Activated CD4-positive, alpha-beta T cell treated with anti-CD3 and anti-CD28 coated beads for 36 hours (primary cell): ENCODE data around the gene CLASP1. TPM values are rescaled to one million over a fixed set of nuclear protein-coding genes. Genes with fewer than 3 reads are reported as not detected.
"Not testable (repeated sequence)": the region's sequence is repeated elsewhere in the genome, so short reads cannot be mapped to it uniquely, and the experiment has no call there.

Experiments used
- ATAC-seq: fragments of 200-7000 bp; cut with Tn5 transposase; one replicate; pipeline ENCODE4 v1.10.0; 2021; ENCODE audit warnings: mild to moderate bottlenecking, moderate library complexity
- CTCF ChIA-PET: fragments of 350-600 bp; sonication (Branson Sonifier 250); formaldehyde crosslinking; loops from one replicate; lab custom pipeline; 2021; ENCODE audit warnings: antibody characterized with exemption; lab: Charles Lee
- POLR2A ChIA-PET: fragments of 350-600 bp; sonication (Branson Sonifier 250); formaldehyde crosslinking; loops from one replicate; lab custom pipeline; 2021; ENCODE audit warnings: antibody characterized with exemption, inconsistent platforms; lab: Charles Lee
- DNase-seq: peaks from one replicate; pipeline ENCODE4 v3.0.0-alpha.2; 2020
- H3K27ac Mint-ChIP-seq: one replicate; pipeline ENCODE4 v1.8.0; 2021; ENCODE audit warnings: mixed read lengths
- H3K27me3 Mint-ChIP-seq: one replicate; pipeline ENCODE4 v1.8.0; 2021; ENCODE audit warnings: mixed read lengths
- H3K36me3 Mint-ChIP-seq: one replicate; pipeline ENCODE4 v1.8.0; 2021; ENCODE audit warnings: low read depth, mixed read lengths
- H3K4me1 Mint-ChIP-seq: one replicate; pipeline ENCODE4 v1.8.0; 2021; ENCODE audit warnings: mixed read lengths
- H3K4me3 Mint-ChIP-seq: one replicate; pipeline ENCODE4 v1.8.0; 2021; ENCODE audit warnings: mild to moderate bottlenecking, moderate library complexity, mixed read lengths
- H3K9me3 Mint-ChIP-seq: one replicate; pipeline ENCODE4 v1.8.0; 2021; ENCODE audit warnings: low read depth, mixed read lengths
- intact Hi-C, 2 experiments: fragments of 100-400 bp; cut with DNase I in 1 of 2; cut with micrococcal nuclease in 1 of 2; formaldehyde crosslinking; loops; one replicate each; pipeline versions ENCODE4 v1.14.2 to v1.15.1; 2022 to 2024; cut with DNase I, micrococcal nuclease
- total RNA-seq, 2 experiments: library from RNA; stranded (reverse); gene quantifications; one replicate each; pipeline ENCODE4 v1.2.3, GENCODE V29; 2021

CLASP1 gene
- total RNA-seq, 2 experiments from 2014 or later: 56.8 to 75.6 TPM

DNA sequence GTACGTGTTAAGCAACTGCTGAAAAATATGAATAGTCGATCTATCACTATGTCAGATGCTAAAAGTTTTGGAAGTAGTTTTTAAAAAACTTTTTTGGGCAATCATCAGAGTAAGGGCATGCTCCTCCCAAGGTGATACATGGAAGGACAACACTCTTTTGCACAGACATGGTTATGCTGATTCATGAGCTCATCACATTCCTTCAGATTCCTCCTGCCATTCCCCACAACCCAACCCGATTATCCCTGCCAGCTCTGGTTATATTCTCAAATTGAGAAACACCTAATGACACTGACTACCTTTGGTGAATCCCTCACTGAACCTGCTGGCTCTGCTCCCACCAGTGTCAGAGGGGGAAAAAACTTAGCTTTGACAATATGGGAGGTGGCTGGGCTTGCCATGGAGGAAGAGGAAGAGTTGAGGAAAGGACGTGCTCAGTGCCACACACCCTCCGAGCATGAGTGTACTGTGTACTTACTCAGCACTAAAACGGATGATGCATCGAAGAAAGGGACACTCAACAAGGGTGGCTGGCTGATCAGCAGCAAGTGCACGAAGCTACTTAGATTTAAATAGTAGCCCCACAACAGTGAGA is 202.5 kb downstream of the CLASP1 start:
- Mint-ChIP-seq H3K4me1 (no peaks in the 10 kb centered on the region), H3K27me3 (no peaks in the 10 kb centered on the region), H3K4me3 (no peak overlapping the region), H3K36me3 (peaks cover 71% of the 10 kb centered on the region), H3K9me3 (no peaks in the 10 kb centered on the region), H3K27ac (no peak overlapping the region)
- ChIA-PET CTCF (interaction anchor here (0.7 kb wide), 1 partner anchor 176 kb away, joined by 5 read pairs; no protein-coding TSS in a partner anchor), POLR2A (no interaction called here)
- DNase-seq: no peak
- ATAC-seq: no peak
- intact Hi-C loops: no loop called here

DNA sequence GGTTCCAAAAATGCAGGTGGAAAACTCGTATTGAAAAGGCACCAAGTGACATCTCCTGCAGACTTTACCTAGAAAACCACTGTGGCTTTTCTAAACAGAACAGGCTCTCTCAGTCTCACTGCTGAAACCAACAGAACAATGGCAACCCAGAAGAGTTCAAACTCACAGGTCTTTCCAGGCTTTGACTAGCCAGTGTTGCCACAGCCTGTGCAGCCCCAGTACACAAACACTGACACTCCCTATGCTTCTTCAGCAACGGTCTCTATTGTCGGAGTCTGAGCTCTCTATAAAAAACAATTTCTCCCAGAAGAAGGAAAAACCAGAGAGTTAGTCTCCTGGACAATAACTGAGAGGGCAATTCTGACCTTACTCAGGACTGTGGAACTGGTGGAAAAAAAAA is 206.4 kb downstream of the CLASP1 start:
- H3K9me3 Mint-ChIP-seq: no peaks in the 10 kb centered on the region
- POLR2A ChIA-PET: no interaction called here
- no peak overlapping the region for H3K27ac Mint-ChIP-seq
- DNase-seq (no peak), ATAC-seq (no peak)
- peaks cover 56% of the 10 kb centered on the region for H3K36me3 Mint-ChIP-seq
- CTCF ChIA-PET: no interaction called here
- no peaks in the 10 kb centered on the region for H3K4me1 Mint-ChIP-seq
- intact Hi-C loops: no loop called here
- no peak overlapping the region for H3K4me3 Mint-ChIP-seq
- H3K27me3 Mint-ChIP-seq: no peaks in the 10 kb centered on the region

DNA sequence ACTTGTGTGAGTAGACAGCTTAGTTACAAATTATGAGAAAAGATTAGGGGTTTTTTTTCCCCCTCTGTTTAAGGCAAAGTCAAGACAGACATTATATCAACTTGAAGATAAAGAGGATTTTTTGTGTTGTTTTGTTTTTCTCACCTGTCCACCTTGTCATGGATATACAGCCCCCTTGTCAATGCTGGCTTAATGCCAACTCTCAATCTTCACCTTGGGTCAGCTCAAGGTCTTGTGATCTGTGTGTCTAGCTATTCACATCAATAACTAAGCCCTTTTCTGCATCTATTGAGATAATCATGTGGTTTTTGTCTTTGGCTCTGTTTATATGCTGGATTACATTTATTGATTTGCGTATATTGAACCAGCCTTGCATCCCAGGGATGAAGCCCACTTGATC is 211.0 kb downstream of the CLASP1 start:
- ATAC-seq, H3K27ac Mint-ChIP-seq, intact Hi-C loops, H3K27me3 Mint-ChIP-seq, H3K9me3 Mint-ChIP-seq, POLR2A ChIA-PET, H3K4me1 Mint-ChIP-seq, H3K4me3 Mint-ChIP-seq, DNase-seq: not testable (repeated sequence)
- CTCF ChIA-PET: interaction anchor here (0.5 to 1.1 kb wide), 2 partner anchors 9 to 18 kb away, joined by 3 read pairs; no protein-coding TSS in a partner anchor
- peaks cover 31% of the 10 kb centered on the region for H3K36me3 Mint-ChIP-seq

DNA sequence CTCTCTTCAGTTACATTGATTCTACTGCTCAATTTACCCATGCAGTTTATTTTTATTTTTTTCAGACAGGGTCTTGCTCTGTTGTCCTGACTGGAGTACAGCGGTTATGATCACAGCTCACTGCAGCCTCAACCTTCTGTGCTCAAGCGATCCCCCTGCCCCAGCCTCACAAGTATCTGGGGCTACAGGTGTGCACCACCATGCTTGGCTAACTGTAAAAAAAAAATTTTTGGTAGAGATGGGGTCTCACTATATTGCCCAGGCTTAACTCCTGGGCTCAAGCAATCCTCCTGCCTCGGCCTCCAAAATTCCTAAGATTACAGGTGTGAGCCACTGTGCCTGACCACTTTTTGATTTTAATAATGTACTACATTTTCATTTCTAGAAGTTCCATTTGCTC is 212.3 kb downstream of the CLASP1 start:
- Mint-ChIP-seq H3K4me3 (no peak overlapping the region), H3K36me3 (peaks cover 24% of the 10 kb centered on the region), H3K27ac (no peak overlapping the region), H3K9me3 (no peaks in the 10 kb centered on the region), H3K27me3 (no peaks in the 10 kb centered on the region), H3K4me1 (no peaks in the 10 kb centered on the region)
- DNase-seq (no peak), ATAC-seq (no peak)
- CTCF ChIA-PET: no interaction called here
- intact Hi-C loops: no loop called here
- POLR2A ChIA-PET: no interaction called here

DNA sequence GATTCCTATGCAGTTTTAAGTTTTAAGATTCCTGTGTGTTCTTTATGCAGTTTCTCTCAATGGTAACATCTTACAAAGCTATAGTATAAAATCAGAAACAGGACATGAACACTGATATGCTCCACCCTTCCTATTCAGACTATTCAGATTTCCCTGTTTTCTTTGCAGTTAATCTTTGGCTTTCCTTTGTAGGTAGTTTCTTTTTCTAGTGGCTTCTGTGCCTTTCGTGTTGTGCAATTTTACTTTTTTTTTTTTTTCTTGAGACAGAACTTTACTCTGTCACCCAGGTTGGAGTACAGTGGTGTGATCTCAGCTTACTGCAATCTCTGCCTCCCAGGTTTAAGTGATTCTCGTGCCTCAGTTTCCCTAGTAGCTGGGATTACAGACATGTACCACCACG is 213.5 kb downstream of the CLASP1 start:
- intact Hi-C loops: no loop called here
- H3K4me3 Mint-ChIP-seq: no peak overlapping the region
- H3K36me3 Mint-ChIP-seq: peaks cover 18% of the 10 kb centered on the region
- ATAC-seq: no peak
- H3K27ac Mint-ChIP-seq: no peak overlapping the region
- H3K27me3 Mint-ChIP-seq: no peaks in the 10 kb centered on the region
- no peaks in the 10 kb centered on the region for H3K9me3 Mint-ChIP-seq
- H3K4me1 Mint-ChIP-seq: no peaks in the 10 kb centered on the region
- no peak for DNase-seq
- CTCF ChIA-PET: interaction anchor here (0.6 to 1.0 kb wide), 2 partner anchors 17 to 29 kb away, joined by 4 to 5 read pairs; no protein-coding TSS in a partner anchor
- POLR2A ChIA-PET: no interaction called here

DNA sequence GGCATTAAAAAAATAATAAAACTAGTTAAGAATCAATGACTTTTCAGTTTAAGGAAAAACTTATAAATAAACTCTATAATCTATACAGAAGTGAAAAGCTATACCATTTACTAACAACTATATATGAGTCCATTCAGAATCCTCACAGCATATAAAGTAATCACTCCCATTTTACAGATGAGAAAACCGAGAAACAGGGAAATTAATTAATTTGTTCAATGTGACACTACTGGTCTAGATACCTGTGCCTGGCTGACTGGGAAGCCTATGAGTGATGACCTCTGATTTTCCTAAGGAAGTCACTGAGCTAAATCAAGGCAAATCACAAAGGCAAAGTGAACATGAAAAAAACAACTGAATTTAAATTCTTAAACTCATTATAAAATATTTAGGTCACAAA is 218.0 kb downstream of the CLASP1 start:
- H3K36me3 Mint-ChIP-seq: peaks cover 39% of the 10 kb centered on the region
- intact Hi-C loops: no loop called here
- DNase-seq (no peak), ATAC-seq (no peak)
- ChIA-PET POLR2A (no interaction called here), CTCF (interaction anchor here (0.5 to 1.2 kb wide), 7 partner anchors 10 to 466 kb away, joined by 3 to 4 read pairs (median 3); no protein-coding TSS in a partner anchor)
- H3K27me3 Mint-ChIP-seq: no peaks in the 10 kb centered on the region
- no peak overlapping the region for H3K27ac Mint-ChIP-seq
- H3K9me3 Mint-ChIP-seq: no peaks in the 10 kb centered on the region
- no peak overlapping the region for H3K4me3 Mint-ChIP-seq
- no peaks in the 10 kb centered on the region for H3K4me1 Mint-ChIP-seq

DNA sequence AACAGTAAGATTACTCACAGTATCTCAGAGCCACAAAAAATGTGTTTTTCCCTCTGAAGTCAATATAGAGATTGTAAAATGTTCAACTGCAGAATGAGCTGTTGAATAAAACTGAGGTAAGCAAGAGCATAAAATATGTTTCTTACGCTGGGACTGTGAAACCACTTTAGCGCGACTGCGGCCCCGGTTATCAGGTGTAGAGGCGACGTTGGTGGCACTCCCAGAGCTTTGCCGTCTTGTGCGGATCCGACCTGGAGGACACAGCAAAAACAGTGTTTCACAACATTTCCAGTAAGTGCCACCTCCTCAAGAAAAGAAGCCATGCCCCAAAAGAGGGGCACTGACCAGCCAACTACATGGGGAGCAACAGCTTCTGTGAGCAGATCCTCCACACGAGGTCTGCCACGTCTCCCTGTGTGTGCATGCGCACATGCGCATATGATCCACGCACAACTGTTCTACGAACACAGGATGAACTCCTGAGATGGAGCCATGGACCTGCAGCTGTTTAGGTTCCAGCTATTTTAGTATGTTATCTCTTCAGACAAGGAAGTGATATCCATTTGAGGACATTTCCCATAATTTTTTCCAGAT is 219.2 kb downstream of the CLASP1 start:
- peaks cover 38% of the 10 kb centered on the region for H3K36me3 Mint-ChIP-seq
- ChIA-PET POLR2A (no interaction called here), CTCF (interaction anchor here (0.6 to 0.9 kb wide), 4 partner anchors 9 to 204 kb away, joined by 3 to 4 read pairs (median 3); no protein-coding TSS in a partner anchor)
- DNase-seq (no peak), ATAC-seq (no peak)
- H3K27me3 Mint-ChIP-seq: no peaks in the 10 kb centered on the region
- H3K4me3 Mint-ChIP-seq: no peak overlapping the region
- H3K4me1 Mint-ChIP-seq: no peaks in the 10 kb centered on the region
- no peak overlapping the region for H3K27ac Mint-ChIP-seq
- no peaks in the 10 kb centered on the region for H3K9me3 Mint-ChIP-seq
- intact Hi-C loops: no loop called here

DNA sequence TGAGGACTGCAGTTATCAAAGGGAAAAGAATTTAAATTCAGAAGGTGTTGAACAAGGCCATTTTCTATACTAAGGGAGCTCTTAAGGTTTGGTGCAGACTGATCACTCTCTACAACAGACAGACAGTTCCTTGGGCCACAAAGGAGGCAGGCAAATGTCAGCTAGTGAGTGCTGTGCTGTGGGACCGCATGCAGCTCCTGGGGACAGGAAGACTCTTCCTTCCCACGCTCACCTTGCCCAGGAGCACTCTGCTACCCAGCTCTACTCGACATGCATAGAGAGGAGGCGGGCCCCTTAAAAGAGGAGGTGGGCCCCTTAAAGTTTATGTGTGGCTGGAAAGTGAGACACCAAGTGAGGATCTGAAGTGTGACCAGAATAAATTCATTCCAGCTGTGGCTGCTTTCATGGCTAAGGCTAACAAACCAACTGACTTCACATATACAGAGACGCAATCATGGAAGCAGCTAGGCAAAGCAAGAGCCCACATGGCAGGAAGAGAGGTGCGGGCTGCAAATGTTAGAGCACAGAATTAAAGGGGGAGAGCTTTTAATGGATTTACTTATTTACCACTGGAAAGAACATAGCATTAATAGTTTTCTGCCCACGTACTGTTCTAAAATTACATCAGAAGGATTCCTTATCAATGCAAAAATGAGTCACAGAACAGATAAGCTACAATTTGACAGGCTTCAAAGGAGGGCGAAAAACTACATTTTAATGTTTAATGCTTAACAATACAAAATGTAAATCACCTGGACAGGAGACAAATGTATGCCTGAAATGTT is 220.0 kb downstream of the CLASP1 start:
- Mint-ChIP-seq H3K27ac (peak overlapping the region; percentile 27), H3K4me1 (no peaks in the 10 kb centered on the region), H3K9me3 (no peaks in the 10 kb centered on the region), H3K36me3 (peaks cover 39% of the 10 kb centered on the region), H3K4me3 (no peak overlapping the region), H3K27me3 (no peaks in the 10 kb centered on the region)
- intact Hi-C loops: no loop called here
- DNase-seq: no peak
- no peak for ATAC-seq
- POLR2A ChIA-PET: no interaction called here
- CTCF ChIA-PET: interaction anchor here (0.6 to 0.9 kb wide), 3 partner anchors 9 to 75 kb away, joined by 3 to 4 read pairs (median 3); no protein-coding TSS in a partner anchor

DNA sequence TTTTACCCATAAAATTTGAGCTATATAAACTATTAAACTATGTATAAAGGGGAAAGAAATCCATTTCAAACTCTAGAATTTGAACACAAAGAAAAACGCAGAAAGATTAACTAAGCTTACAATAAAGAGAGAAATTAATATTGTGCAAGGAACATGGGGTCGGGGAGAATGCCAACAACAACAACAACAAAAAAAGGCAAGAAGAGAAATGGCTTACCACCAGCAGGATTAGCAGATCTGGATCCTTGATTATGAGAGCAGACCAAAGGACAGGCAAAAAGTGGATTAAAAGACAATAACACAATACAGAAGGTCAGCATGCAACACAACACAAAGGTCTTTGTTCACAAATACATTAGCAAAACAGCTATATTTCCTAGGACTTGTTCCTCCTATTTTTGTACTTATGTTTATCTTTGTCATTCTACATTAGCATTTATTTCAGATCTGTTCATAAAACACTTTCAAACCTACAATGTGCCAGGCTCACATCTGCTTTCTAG is 222.0 kb downstream of the CLASP1 start:
- CTCF ChIA-PET: interaction anchor here (0.7 kb wide), 1 partner anchor 15 kb away, joined by 3 read pairs; no protein-coding TSS in a partner anchor
- Mint-ChIP-seq H3K27me3 (no peaks in the 10 kb centered on the region), H3K4me3 (no peak overlapping the region), H3K4me1 (no peaks in the 10 kb centered on the region), H3K36me3 (peaks cover 44% of the 10 kb centered on the region), H3K9me3 (no peaks in the 10 kb centered on the region), H3K27ac (no peak overlapping the region)
- DNase-seq (no peak), ATAC-seq (no peak)
- POLR2A ChIA-PET: no interaction called here
- intact Hi-C loops: no loop called here

DNA sequence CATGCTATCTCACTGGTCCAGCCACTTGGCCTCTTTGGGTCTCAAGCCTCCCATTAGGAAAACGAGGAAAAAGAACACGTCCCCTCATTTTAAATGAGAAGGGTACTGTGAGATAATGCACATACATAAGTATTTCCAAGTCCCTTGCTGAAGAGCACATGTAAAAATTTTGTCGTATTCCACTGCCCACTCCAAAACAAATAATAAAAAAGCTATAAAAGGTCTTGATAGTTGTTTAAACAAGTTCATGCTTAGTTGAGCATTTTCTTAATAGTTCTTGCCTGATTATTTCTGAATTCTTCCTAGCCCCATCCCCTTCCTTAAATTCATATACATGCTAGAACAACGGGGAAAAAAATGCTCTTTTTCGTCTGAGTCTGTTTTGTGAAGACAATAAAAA is 228.8 kb downstream of the CLASP1 start:
- Mint-ChIP-seq H3K9me3 (no peaks in the 10 kb centered on the region), H3K27ac (no peak overlapping the region), H3K4me1 (no peaks in the 10 kb centered on the region), H3K27me3 (no peaks in the 10 kb centered on the region), H3K36me3 (peaks cover 26% of the 10 kb centered on the region), H3K4me3 (no peak overlapping the region)
- ChIA-PET POLR2A (no interaction called here), CTCF (interaction anchor here (0.6 to 1.0 kb wide), 6 partner anchors 11 to 779 kb away, joined by 3 to 4 read pairs (median 3); partner anchors contain the start of gene NIFK)
- ATAC-seq (no peak), DNase-seq (no peak)
- intact Hi-C loops: no loop called here

DNA sequence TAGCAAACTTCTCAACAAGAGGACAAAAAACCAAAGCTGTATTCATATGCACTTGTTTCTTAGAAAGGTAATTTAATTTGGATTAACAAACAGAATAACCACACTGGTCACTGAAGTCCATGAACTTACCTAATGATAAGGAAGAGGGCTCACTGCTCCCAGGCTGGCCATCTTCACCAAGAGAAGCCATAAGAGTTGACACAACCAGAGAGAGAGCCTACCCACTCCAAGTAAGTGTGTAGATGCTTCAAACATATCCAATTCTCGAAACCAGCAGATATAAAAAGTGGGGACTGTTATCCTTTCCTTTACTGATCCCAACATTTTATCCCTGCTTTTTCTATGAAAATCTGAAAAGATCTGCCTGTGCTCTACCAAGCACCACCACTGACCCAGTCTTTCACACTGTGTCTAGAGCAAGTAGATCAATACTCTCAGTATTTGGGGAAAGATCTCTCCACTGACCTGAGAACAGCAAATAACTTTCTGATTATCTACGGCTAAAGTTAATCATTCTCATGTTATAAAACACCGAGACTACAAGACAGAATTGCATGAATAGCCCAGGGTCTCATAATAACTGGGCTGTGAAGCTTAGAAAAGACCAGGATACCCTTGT is 230.1 kb downstream of the CLASP1 start:
- no peaks in the 10 kb centered on the region for H3K9me3 Mint-ChIP-seq
- H3K4me3 Mint-ChIP-seq: no peak overlapping the region
- ChIA-PET POLR2A (no interaction called here), CTCF (no interaction called here)
- H3K4me1 Mint-ChIP-seq: no peaks in the 10 kb centered on the region
- peaks cover 29% of the 10 kb centered on the region for H3K36me3 Mint-ChIP-seq
- no peak for DNase-seq
- intact Hi-C loops: no loop called here
- no peak for ATAC-seq
- H3K27me3 Mint-ChIP-seq: no peaks in the 10 kb centered on the region
- no peak overlapping the region for H3K27ac Mint-ChIP-seq
